GM12878 (cell line): Measurements from ENCODE around the gene REXO1. TPM values are rescaled to one million over a fixed set of nuclear protein-coding genes. Genes with fewer than 3 reads are reported as not detected.
A peak's percentile ranks its signal among the peaks of the same experiment; 100 is the strongest.

Experiments
- BHLHE40 ChIP-seq, 2 experiments: fragments of 450-650 bp in 1 of 2; IDR thresholded peaks; 2 replicates each; pipeline ENCODE4 v1.6.1; 2011 to 2017; ENCODE audit warnings: low read depth in 2 of 2, borderline replicate concordance in 1 of 2, improper control_type of control experiment in 1 of 2, low read length in 1 of 2, mild to moderate bottlenecking in 1 of 2
- CHD2 ChIP-seq: IDR thresholded peaks from 2 replicates; pipeline ENCODE4 v1.6.1; 2011; ENCODE audit warnings: low read depth, low read length, improper control_type of control experiment, borderline replicate concordance
- CHD4 ChIP-seq: fragments of 200-600 bp; sonication (generic); IDR thresholded peaks from 2 replicates; pipeline ENCODE4 v1.6.1; 2016; ENCODE audit warnings: mild to moderate bottlenecking
- CREB1 ChIP-seq: IDR thresholded peaks from 2 replicates; pipeline ENCODE4 v1.6.1; 2012; ENCODE audit warnings: low read depth, mild to moderate bottlenecking, inconsistent platforms
- E4F1 ChIP-seq: fragments of 450-650 bp; IDR thresholded peaks from 2 replicates; pipeline ENCODE4 v1.6.1; 2018; ENCODE audit warnings: borderline replicate concordance, mild to moderate bottlenecking; ENCODE audit not compliant: partially characterized antibody
- GATAD2B ChIP-seq: fragments of 450-650 bp; conservative IDR thresholded peaks from 2 replicates; pipeline ENCODE4 v1.6.1; 2017; ENCODE audit warnings: low read depth, mild to moderate bottlenecking, moderate library complexity
- HDAC2 ChIP-seq: fragments of 200-600 bp; sonication (generic); IDR thresholded peaks from 2 replicates; pipeline ENCODE4 v1.6.1; 2017
- HSF1 ChIP-seq: fragments of 150-350 bp; IDR thresholded peaks from 2 replicates; pipeline ENCODE4 v1.6.1; 2014; ENCODE audit warnings: mild to moderate bottlenecking, low read depth, low read length
- IRF3 ChIP-seq: fragments of 450-650 bp; IDR thresholded peaks from 2 replicates; pipeline ENCODE4 v1.6.1; 2014; ENCODE audit warnings: mild to moderate bottlenecking
- KLF5 ChIP-seq: fragments of 450-650 bp; IDR thresholded peaks from 2 replicates; pipeline ENCODE4 v1.6.1; 2014; ENCODE audit warnings: mild to moderate bottlenecking; ENCODE audit not compliant: partially characterized antibody
- MXI1 ChIP-seq: fragments of 150-350 bp; IDR thresholded peaks from 2 replicates; pipeline ENCODE4 v1.6.1; 2011; ENCODE audit warnings: low read depth, mild to moderate bottlenecking, inconsistent platforms, low read length, improper control_type of control experiment
- NBN ChIP-seq: fragments of 450-650 bp; IDR thresholded peaks from 2 replicates; pipeline ENCODE4 v1.6.1; 2016
- NKRF ChIP-seq: fragments of 450-650 bp; conservative IDR thresholded peaks from 2 replicates; pipeline ENCODE4 v1.6.1; 2017; ENCODE audit warnings: mild to moderate bottlenecking, moderate library complexity
- PKNOX1 ChIP-seq: fragments of 450-650 bp; IDR thresholded peaks from 2 replicates; pipeline ENCODE4 v1.6.1; 2016; ENCODE audit warnings: mild to moderate bottlenecking
- PML ChIP-seq: IDR thresholded peaks from 2 replicates; pipeline ENCODE4 v1.6.1; 2012; ENCODE audit warnings: low read length, inconsistent platforms
- POLR2AphosphoS5 ChIP-seq: IDR thresholded peaks from 2 replicates; pipeline ENCODE4 v1.6.1; 2011; ENCODE audit warnings: mild to moderate bottlenecking, low read length, inconsistent platforms
- SIN3A ChIP-seq: IDR thresholded peaks from 2 replicates; pipeline ENCODE4 v1.6.1; 2012; ENCODE audit warnings: low read depth, low read length, improper control_type of control experiment
- STAT1 ChIP-seq: fragments of 450-650 bp; conservative IDR thresholded peaks from 2 replicates; pipeline ENCODE4 v1.6.1; 2014; ENCODE audit warnings: antibody characterized with exemption, mild to moderate bottlenecking
- USF2 ChIP-seq: IDR thresholded peaks from 2 replicates; pipeline ENCODE4 v1.6.1; 2011; ENCODE audit warnings: low read depth, low read length, improper control_type of control experiment, borderline replicate concordance
- WRNIP1 ChIP-seq: IDR thresholded peaks from 2 replicates; pipeline ENCODE4 v1.6.1; 2011; ENCODE audit warnings: low read depth, low read length, improper control_type of control experiment, borderline replicate concordance
- ZNF384 ChIP-seq: IDR thresholded peaks from 2 replicates; pipeline ENCODE4 v1.6.1; 2012; ENCODE audit warnings: low read depth, mild to moderate bottlenecking, low read length, improper control_type of control experiment, borderline replicate concordance
- polyA plus RNA-seq, 11 experiments: library from polyadenylated mRNA; depleted of rRNA in 4 of 11; unstranded in 6 of 11; stranded (reverse) in 5 of 11; fragments of >200 nt; fragmentation: Nextera tagmentation in 4 of 11; fragmentation: Illumina TruSeq in 1 of 11; extraction: Ambion mirVana in 4 of 11; extraction: Trizol in 1 of 11; gene quantifications; 1 replicate in 1 of 11; 2 replicates in 10 of 11; pipeline versions ENCODE4 v1.2.1 to v1.2.3, GENCODE V29; 2011 to 2016; ENCODE audit warnings: inconsistent platforms in 2 of 11, missing spikeins in 2 of 11, low read depth in 1 of 11
- total RNA-seq, 4 experiments: library from RNA; depleted of rRNA in 3 of 4; stranded (reverse); fragments of >200 nt in 3 of 4; fragmentation: Illumina TruSeq in 1 of 4; extraction: Trizol in 1 of 4; gene quantifications; 2 replicates each; pipeline versions ENCODE4 v1.2.1 to v1.2.3, GENCODE V29; 2013 to 2021

Gene REXO1
- total and polyA plus RNA-seq, 10 of the 15 experiments (the other 5 are each of a cell fraction or from before 2014, with no cell fraction given), result 0.03 to 45.2 (median 8.4) TPM

- peak; percentile 32 for TF ChIP-seq E4F1
- TF ChIP-seq CHD2, result 0 out of 2 replicates have a peak, but pooled peaks have one; percentile 48
- TF ChIP-seq HDAC2, result no peak
- peak; percentile 93 for TF ChIP-seq SIN3A
- peak; percentile 99 for TF ChIP-seq MXI1
- no peak; the same call in 1 of the 2 replicates for TF ChIP-seq POLR2AphosphoS5
- TF ChIP-seq KLF5, result peak; percentile 41
- peak; percentile 64 for TF ChIP-seq NBN
- peak; percentile 77 for TF ChIP-seq USF2
- TF ChIP-seq NKRF, result peak; percentile 98
- TF ChIP-seq IRF3, result no peak
- TF ChIP-seq CHD4, result no peak
- TF ChIP-seq ZNF384, result no peak
- 0 out of 2 replicates have a peak, but pooled peaks have one; percentile 33 for TF ChIP-seq HSF1
- peak; percentile 92 to 97 for TF ChIP-seq BHLHE40 (IDR thresholded peaks at IDR 0.05; ENCODE audit: borderline replicate concordance in 1 of 2, low read depth in 2 of 2, low read length in 1 of 2)
- TF ChIP-seq WRNIP1, result no peak
- no peak for TF ChIP-seq PML
- TF ChIP-seq PKNOX1, result no peak
- TF ChIP-seq CREB1, result peak; percentile 62; the same call in 1 of the 2 replicates
- peak; percentile 68; the same call in 1 of the 2 replicates for TF ChIP-seq GATAD2B
- TF ChIP-seq STAT1, result no peak
Measured at GRCh38 chr19:1863638-1864479, 15.6 kb upstream of the REXO1 start (continued).
